GM12864 (cell line): ENCODE measurements around the gene PUDP.

ENCODE experiments used
- DNase-seq: peaks from one replicate; pipeline ENCODE4 v3.0.0-alpha.2; 2011; ENCODE audit warnings: low read depth
- H3K4me3 ChIP-seq: 2 replicates; pipeline ENCODE4 v1.5.1; 2011; ENCODE audit warnings: mild to moderate bottlenecking, low read depth, low read length, control low read depth
- TF ChIP-seq, protein P1 (sequence below): IDR thresholded peaks from 2 replicates; pipeline ENCODE4 v1.5.1; 2011; ENCODE audit warnings: low read depth, mild to moderate bottlenecking, moderate library complexity, low read length, control low read depth, inconsistent platforms; ENCODE audit errors: missing control alignments

Gene PUDP

DNA sequence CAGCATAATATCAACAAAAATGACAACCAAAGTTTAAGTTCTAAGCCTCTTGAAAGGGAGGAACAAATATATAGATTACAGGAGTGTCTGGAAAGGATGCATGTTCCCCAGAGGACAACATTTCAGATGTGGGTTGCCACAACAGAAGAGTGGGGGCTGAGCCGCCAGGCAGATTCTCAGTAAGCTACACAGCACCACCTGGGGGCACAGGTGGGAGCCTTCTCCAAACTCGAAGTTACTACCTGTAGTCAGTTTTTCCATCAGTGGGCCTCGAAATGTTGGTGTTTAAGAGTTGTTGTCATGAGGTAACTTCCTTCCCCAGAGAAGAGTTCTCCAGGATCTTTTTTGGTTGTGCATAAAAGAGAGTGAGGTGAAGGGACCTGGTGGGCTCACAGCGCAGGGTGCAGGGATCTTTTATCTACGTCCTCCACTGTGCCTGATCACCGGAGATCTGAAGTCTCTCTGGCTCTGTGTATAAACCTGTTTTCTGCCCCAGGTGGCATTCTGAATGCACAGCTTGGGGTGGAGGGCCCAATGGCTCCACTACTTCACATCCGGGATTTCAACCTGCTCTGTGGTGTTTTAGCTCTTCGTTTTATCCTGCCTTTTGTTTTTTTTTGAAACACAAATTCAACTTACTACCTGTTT lies 58.9 kb downstream of the PUDP start:
- no peak overlapping the region for H3K4me3 ChIP-seq
- no peak for DNase-seq
- TF ChIP-seq, protein P1, sequence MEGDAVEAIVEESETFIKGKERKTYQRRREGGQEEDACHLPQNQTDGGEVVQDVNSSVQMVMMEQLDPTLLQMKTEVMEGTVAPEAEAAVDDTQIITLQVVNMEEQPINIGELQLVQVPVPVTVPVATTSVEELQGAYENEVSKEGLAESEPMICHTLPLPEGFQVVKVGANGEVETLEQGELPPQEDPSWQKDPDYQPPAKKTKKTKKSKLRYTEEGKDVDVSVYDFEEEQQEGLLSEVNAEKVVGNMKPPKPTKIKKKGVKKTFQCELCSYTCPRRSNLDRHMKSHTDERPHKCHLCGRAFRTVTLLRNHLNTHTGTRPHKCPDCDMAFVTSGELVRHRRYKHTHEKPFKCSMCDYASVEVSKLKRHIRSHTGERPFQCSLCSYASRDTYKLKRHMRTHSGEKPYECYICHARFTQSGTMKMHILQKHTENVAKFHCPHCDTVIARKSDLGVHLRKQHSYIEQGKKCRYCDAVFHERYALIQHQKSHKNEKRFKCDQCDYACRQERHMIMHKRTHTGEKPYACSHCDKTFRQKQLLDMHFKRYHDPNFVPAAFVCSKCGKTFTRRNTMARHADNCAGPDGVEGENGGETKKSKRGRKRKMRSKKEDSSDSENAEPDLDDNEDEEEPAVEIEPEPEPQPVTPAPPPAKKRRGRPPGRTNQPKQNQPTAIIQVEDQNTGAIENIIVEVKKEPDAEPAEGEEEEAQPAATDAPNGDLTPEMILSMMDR, result peak; percentile 48

DNA sequence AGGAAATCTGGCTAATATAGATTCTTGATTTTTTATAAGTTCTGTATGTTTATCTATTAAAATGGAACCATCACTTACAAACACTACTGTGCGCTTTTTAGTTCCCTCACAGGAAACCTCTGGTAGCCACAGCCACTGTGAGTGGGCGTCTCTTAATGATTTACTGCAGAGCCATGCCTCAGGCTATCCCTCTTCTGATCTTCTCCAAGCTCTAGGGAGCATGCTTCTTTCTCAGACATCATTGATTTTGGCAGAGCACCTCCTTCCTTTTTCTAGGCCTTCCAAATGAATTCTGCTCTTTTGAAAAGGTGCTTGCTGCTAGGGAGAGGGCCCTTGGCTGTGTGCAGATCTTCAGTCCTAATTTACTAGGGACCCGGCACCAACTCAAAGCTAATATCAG lies 61.6 kb downstream of the PUDP start:
- DNase-seq, result no peak
- TF ChIP-seq, protein P1, result no peak
- no peak overlapping the region for H3K4me3 ChIP-seq

DNA sequence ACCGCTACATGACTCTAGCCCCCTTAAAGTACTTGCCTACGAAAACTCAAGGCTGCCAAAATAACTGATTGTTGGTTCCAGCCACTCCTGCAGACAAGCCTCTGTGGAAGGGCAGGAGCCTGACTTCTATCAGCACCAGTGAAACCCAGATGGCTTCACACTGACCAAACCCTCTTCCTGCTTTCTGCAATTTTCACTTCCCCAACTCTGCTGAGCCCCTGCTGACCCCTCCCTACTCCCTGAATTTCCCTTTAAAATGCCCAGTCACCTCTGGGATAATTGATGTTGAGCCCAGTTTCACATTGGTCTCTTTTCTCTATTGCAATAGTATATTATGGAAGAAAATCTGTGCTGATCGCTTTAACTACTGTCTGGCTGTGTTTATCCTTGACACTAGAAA lies 62.1 kb downstream of the PUDP start:
- no peak overlapping the region for H3K4me3 ChIP-seq
- TF ChIP-seq, protein P1, result no peak

DNA sequence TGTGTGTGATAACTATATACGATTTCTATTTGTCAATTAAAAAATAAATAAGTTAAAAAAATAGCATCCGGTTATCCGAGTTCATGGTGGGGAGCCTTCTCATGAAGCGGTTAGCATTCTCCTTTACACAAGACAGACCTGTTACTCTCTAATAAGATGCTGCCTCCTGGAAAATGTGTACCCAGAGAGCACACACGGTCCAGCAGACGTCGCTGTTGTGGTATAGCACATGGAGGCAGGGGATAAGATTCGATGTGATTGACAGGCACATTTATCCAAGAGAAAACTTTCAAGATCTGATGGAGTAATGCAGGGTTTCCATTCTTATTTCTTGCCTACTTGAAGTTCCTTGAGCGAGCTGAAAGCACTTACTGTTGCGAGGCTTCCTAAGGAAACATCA lies 63.1 kb downstream of the PUDP start:
- H3K4me3 ChIP-seq, result no peak overlapping the region
- DNase-seq, result no peak
- TF ChIP-seq, protein P1, result no peak

More for the DNA sequence above, 62.1 kb downstream of the PUDP start:
- DNase-seq, result no peak

DNA sequence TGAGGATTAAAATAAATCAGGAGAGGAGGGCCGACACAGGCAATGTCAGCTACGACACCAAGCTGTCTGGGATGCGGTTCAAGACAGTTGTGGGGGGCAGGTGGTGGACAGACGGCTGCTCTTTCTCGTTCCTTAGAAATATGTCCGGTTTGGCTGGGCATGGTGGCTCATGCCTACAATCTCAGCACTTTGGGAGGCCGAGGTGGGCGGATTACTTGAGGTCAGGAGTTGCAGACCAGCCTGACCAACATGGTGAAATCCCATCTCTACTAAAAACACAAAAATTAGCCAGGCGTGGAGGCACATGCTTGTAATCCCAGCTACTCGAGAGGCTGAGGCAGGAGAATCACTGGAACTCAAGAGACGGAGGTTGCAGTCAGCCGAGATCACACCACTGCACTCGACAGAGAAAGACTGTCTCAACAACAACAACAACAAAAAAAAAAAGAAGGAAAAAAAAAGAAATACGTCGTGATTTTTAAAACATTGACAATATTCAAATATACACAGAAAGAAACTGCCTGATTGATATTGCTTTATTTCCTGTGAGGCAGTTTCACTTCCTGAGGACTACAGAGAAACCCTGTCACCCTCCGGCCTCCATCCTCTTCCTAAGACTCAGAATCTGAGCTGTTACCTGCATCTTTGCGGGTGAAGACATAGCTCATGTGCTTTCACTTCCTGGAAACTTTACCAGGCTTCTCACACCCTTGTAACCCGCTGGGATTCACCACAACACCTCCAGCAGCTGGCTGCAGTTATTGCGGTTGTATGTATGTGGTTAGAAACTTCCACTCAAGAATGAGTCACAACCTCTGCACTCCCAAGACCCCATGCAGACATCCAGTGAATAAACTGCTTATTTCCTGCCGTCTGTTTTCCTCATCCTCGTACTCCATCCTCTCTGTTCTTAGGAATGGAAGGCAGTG lies 64.2 kb downstream of the PUDP start:
- TF ChIP-seq, protein P1, result no peak
- H3K4me3 ChIP-seq, result no peak overlapping the region
- peak; percentile 88 for DNase-seq

DNA sequence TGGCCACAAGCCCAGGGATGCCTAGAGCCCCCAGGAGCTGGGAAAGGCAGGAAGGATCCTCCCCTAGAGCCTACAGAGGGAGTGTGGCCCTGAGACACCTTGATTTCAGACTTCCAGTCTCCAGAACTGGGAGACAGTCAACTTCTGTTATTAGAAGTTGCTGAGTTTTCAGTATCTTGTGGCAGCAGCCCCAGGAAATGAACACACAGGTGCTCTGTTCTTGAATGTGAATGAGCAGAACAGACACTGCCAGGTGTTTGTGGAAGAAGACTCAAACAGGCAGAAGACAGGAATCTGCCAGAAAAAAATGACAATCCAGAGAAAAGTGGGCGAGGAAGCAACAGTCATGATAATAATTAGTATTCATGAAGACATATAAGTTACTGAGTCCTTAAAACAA lies 64.9 kb downstream of the PUDP start:
- TF ChIP-seq, protein P1, result no peak
- no peak for DNase-seq
- H3K4me3 ChIP-seq, result no peak overlapping the region
